Central memory CD4-positive, alpha-beta T cell (primary cell): ENCODE results near the gene NUP210L.
A peak's percentile ranks its signal among the peaks of the same experiment; 100 is the strongest.

Source experiments
- DNase-seq: peaks from one replicate; pipeline ENCODE4 v3.0.0; 2022

The NUP210L gene

GRCh38 chr1:153962088-153963029 is 192.5 kb downstream of the NUP210L start:
- no peak for DNase-seq

DNA sequence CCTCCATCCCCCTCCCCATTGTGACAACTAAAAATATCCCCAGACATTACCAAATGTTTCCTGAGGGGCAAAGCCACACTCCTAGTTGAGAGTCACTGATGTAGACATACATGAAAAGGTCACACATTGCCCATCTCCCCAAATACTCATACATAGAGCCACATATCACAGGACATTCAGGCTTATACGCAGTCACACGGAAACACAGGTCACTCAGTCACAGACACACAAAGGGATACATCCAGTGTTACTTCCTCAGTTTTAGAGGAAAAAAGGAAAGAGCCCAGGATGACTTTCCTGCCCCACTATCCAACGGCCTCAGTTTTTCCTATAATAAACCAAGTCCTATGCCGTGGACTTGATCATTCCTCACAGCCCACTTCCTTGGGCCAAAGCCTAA is 193.5 kb downstream of the NUP210L start:
- no peak for DNase-seq

- DNase-seq, result no peak
These were observed 194.7 kb downstream of the NUP210L start for GRCh38 chr1:153960206-153960605.

GRCh38 chr1:153959454-153959853 is 195.4 kb downstream of the NUP210L start:
- DNase-seq, result no peak

- DNase-seq, result no peak
These were observed 196.0 kb downstream of the NUP210L start for GRCh38 chr1:153958961-153959260.

DNA sequence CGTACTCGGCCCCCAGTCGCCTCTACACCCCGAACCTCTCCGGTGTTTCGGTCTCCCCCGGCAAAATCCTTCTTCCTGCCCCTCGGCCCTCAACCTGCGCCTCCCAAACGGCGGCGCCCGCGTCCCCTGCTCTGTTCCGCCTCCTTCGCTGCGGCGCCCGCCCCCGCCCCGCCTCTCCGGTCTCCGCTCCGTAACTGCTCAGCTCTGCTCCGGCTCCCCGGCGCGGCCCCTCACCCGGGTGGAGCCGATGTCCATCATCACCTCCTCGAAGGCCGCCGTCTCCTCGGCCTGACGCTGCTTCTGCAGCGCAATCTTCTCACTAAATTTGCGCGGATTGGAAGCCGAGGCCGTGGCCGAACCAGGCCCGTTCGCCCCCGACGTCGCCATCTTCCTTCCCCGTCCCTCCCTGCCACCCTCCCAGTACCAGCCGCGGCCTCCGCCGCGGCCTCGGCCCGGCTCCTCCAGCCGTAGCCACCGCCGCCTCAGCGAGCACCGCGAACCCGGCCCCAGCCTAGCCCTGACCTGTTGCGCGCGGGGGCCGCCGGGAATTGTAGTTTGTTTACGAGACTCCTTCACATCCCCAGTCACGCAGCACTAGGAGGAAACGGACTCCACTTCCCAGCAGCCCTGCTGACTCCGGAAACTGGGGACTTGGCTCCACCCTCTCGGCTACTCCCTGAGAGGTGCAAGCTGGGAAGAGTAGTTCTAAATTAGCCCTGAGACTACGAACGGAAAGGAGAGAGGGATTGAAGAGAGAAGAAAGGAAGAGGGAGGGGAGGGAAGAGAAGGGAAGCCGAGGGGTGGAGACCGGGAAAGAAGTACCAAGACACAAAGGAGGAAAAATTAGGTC is 196.5 kb downstream of the NUP210L start, which contains the start of gene CRTC2:
Gene CRTC2, minus strand, starts transcription at position 502 of the 850 bp plus-strand sequence. Its CDS starts 115 bp downstream, at position 387.
- DNase-seq, result peak; percentile 97

DNA sequence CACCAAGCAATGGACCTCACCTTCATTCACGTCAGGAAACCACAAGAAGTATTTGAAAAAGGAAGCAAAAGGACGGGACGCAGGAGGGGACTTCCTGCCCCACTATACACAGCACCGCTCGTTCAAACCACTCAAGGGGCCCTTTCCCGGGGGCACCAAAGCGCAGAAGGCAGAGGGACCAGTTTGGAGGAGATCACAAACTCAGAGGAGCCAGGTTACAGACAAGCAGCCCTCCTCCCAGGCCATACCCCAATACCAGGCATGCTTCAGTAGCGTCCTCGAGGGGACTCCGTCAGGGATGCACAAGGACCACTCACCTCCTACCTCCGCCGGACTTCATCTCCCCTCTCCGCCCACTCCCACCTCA is 197.1 kb downstream of the NUP210L start:
- peak; percentile 60 for DNase-seq

DNA sequence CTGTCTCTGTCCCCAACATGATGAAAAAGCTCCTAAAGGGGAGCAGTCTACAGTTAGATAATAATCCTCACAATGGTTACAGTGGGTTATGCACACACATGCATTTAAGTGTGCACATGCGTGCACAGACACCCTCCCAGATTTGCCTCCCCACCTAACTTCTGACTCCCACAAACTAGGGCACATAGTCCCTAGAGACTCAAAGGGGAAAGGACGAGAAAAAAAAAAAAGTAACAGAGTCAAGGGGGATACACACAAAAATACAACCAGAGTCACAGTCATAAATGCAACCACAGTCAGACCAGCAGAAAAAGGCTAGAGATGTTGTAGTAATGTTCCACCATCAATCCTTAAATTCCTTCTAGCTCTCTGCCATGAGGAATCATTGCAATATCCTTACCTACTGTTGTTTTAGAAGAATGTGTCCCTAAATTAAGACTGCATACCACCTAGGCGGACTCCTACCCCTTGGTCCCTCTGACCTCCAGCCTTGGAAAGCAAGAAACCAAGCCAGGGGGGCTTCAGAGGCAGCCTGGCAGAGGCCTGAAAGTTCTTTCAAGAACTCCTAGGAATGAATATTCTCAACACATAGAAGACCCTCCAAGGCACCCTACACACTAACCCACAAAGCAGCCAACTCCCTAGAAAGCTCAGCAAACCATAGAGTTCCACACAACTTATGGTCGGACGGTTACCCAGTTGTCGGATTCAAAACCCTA is 197.7 kb downstream of the NUP210L start:
- no peak for DNase-seq

GRCh38 chr1:153954826-153955225 is 200.0 kb downstream of the NUP210L start:
- no peak for DNase-seq

DNA sequence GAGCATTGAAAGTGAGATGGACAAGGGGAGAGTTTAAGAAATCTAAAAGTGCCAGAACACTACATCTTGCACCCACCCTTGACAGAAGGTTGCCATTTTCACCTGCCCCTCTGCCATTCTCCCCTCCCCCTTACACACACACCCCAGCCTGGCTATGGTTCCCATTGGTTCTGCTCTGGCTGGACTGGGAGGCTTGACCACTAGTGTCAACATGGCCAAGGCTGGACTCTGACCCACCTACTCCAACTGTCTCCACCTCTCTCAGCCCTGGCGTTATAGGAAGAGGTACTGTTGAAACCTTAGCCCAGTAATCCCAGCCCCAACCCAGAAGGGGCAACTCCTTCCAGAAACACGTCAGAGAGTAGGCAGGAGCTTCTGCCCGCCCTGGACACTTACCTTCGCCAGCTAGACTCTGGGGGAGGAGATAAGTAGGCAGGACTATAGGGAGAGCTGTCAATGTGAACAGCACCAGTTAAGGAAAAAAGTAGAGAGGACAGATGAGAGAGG is 201.0 kb downstream of the NUP210L start:
- DNase-seq, result no peak

- no peak for DNase-seq
These were observed 203.1 kb downstream of the NUP210L start for GRCh38 chr1:153951801-153952200.

DNA sequence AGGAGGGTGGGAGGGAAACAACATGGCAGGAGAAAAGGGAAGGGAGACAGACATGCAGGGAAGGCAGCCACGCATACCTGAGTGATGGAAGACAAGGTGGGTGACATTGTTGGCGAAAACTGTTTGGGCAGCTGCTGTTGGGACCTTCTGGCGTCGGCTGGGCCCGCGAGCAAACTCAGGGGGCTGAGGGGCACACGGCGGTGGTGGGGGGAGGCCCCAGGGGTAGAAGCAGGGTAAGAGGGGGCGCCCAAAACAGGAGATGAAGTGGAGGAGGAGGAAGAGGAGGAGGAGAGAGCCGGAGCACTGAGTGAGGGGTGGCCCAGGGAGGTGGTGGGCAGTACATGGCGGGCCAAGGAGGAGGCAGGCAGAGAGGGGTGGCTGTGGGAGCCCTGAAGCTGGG is 203.7 kb downstream of the NUP210L start:
- DNase-seq, result no peak

DNA sequence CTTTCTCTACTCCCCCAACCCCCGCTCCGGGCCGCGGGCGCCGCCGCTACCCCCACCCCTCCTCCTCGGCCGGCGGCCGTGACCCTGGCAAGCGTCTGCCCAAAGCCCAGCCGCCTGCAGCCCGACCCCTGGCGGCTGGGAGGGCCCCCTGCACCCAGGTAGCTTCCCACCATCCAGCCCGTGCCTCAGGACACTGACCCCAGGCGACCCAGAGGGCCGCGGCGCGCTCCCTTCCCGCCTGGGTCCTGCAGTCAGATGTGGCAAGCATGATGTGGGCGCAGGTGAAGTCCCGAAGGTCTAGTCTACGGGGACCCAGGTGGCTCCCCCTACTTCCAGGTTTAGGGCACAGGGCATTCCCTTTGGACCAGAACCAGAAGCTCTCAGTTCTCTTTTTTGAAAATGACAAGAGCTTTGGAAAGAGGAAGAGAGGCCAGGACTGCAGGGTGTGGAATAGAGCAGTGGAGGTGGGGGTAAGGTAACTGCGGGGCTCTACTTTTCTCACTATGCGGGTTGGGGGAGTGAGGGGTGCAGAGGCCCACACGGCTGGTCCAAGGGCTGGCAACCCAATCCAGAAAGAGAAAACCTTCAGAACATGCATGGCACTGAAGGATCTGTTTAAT is 208.1 kb downstream of the NUP210L start, which contains the start of gene DENND4B:
Gene DENND4B, minus strand, starts transcription at position 97 of the 620 bp plus-strand sequence. CDS start 2,344 bp downstream, outside the sequence.
- peak; percentile 68 for DNase-seq

DNA sequence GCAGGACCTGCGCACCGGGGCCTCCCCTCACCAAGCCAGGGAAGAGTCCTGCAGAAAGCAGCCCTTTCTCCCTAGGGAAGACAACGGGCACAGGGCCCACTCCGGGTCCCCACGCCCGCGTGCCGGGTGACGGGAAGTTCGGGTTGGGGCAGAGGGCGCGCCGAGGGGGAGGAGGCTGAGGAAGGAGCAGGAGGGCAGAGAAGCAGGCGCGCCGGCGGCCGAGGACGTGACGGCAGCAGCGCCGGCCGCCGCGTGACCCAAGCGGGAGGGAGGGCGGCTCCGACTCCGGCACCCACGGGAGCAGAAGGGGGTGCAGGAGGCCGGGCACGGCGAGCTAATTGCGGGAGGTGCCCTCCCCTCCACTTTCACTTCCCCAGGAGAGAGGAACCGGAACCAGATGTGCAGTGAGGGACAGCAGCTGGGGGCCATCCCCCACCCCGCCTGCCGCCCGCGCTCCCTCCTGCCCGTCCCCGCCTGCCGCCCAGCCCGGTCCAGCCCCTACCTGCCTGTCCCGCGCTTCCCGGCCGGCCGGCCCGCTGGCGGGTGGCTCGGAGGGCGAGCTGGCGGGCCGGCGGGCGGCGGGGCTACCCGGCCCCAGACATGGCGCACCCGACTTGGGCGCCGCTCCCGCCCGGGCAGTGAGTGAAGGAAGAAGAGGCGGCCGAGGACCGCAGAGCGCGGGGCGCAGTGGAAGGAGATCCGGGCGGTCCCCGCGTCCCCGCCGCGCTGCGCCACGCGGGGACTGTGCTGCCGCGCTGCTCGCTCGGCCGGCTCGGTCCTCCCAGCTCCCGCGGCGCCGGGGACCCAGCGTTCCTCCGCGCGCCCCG is 208.9 kb downstream of the NUP210L start:
- peak; percentile 82 for DNase-seq

- peak; percentile 87 for DNase-seq
These were observed 209.6 kb downstream of the NUP210L start for GRCh38 chr1:153945131-153945794.

GRCh38 chr1:153944827-153945117 is 210.1 kb downstream of the NUP210L start:
- DNase-seq, result no peak

- DNase-seq, result no peak
These were observed 210.7 kb downstream of the NUP210L start for GRCh38 chr1:153944005-153944826.

- DNase-seq, result no peak
These were observed 211.9 kb downstream of the NUP210L start for GRCh38 chr1:153942766-153943549.
